ENCODE data around the gene AMN. TPM values are rescaled to one million over a fixed set of nuclear protein-coding genes. Genes with fewer than 3 reads are reported as not detected.

The AMN gene
- total RNA-seq: under 1 TPM; under 0.01 TPM

DNA sequence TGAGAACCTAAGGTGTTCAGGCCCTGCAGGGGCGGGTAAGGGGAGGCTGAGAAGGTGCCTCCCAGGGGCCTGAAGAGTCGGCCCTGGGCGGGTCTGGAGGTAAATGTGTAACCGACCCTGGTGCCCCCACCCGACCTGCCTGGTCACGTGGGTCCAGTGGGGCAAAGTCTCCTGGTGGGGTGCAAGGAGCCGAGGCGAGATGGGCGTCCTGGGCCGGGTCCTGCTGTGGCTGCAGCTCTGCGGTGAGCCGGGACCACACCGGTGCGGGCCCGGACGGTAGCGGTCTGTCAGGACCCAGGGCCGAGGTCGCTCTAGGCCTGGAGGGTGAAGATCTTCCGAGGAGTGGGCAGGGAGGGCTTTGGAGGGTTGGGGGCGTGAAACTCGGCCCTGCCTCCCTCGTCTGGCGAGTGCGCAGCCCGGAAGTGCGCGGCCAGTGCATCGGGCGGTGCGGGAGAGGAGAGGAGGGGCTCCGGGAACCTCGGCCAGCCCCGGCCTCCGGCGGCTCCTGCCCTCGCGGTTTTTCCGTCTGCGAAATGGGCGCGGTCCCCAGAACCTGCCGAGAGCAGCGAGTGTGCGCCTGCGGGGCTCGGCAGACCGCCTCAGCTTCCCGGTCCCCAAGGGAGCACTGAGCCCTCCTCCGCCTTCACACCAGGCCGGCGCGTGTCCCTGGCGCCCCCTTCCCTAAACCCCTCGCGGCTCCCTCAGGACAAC is at the start of gene AMN:
Gene AMN, plus strand, starts transcription at position 174 of the 711 bp plus-strand sequence. Its CDS starts 26 bp downstream, at position 200.

Other genes starting within 250 kb of the AMN start
- 10 to 100 TPM; 32.3 TPM for gene TRAF3, start 145.2 kb upstream of the AMN start, total RNA-seq
- 100 to 1,000 TPM in 1 of 2 donors, 10 to 100 TPM in 1; 80.5 to 102 TPM for gene CDC42BPB, start 134.9 kb downstream of the AMN start, total RNA-seq
- not detected for gene LBHD2, start 161.5 kb downstream of the AMN start, total RNA-seq
- not detected for gene EXOC3L4, start 172.1 kb downstream of the AMN start, total RNA-seq
- 1 to 10 TPM; 5.0 to 7.9 TPM for gene TNFAIP2, start 200.8 kb downstream of the AMN start, total RNA-seq